HepG2 (cell line): ENCODE results near the gene ACAD11. TPM values are rescaled to one million over a fixed set of nuclear protein-coding genes. Genes with fewer than 3 reads are reported as not detected.

Experiments used
- ATAC-seq: fragments of 200-7000 bp; cut with Tn5 transposase; 3 replicates; pipeline ENCODE4 v1.9.1; 2020; ENCODE audit warnings: mild to moderate bottlenecking, moderate library complexity
- BruUV-seq: library from RNA; stranded (reverse); fragments of 400-500 nt; replicated peaks from 2 replicates; lab custom pipeline; 2021; lab: Mats Ljungman, UMichigan
- CTCF ChIA-PET: fragments of 300-600 bp; formaldehyde crosslinking; extraction: SDS; loops from one replicate; lab custom pipeline; 2021; ENCODE audit warnings: low total read pairs, inconsistent platforms, low intra/inter-chr PET ratio; lab: Yijun Ruan, JAX
- POLR2A ChIA-PET: fragments of 350-600 bp; sonication (Branson Sonifier 250); formaldehyde crosslinking; loops from one replicate; lab custom pipeline; 2020; ENCODE audit warnings: antibody characterized with exemption, inconsistent platforms; lab: Yijun Ruan, JAX
- DNase-seq: peaks from one replicate; pipeline ENCODE4 v3.0.0-alpha.2; 2015; ENCODE audit warnings: low spot score
- FAIRE-seq: peaks from 3 replicates; lab custom pipeline; 2011; peaks lifted over from hg19 to GRCh38; lab: Jason Lieb, UNC
- H2AFZ ChIP-seq: one replicate; pipeline ENCODE4 v1.6.1; 2011; ENCODE audit warnings: low read length, inconsistent platforms
- H3K27ac ChIP-seq: fragments of 300-600 bp; 3 replicates; pipeline ENCODE4 v1.8.0; 2011; ENCODE audit warnings: mixed run types, mild to moderate bottlenecking, mixed read lengths, low read length, inconsistent platforms; ENCODE audit not compliant: insufficient read depth; ENCODE audit errors: extremely low read length
- H3K27me3 ChIP-seq, 2 experiments: fragments of 200-600 bp in 1 of 2; 2 replicates in 1 of 2; 3 replicates in 1 of 2; pipeline versions ENCODE4 v1.6.0 to v1.8.0; 2011; ENCODE audit warnings: low read length in 2 of 2, mild to moderate bottlenecking in 2 of 2, moderate library complexity in 2 of 2, inconsistent platforms in 1 of 2; ENCODE audit not compliant: insufficient read depth in 2 of 2, control insufficient read depth in 1 of 2
- H3K36me3 ChIP-seq, 2 experiments: fragments of 200-600 bp in 1 of 2; replicated peaks in 1 of 2; 2 replicates in 1 of 2; 3 replicates in 1 of 2; pipeline versions ENCODE4 v1.5.1 to v1.8.0; 2011; ENCODE audit warnings: low read length in 2 of 2, inconsistent platforms in 1 of 2; ENCODE audit not compliant: insufficient read depth in 2 of 2, control insufficient read depth in 1 of 2
- H3K4me1 ChIP-seq: 2 replicates; pipeline ENCODE4 v1.5.1; 2012; ENCODE audit warnings: low read length, inconsistent platforms; ENCODE audit not compliant: insufficient read depth
- H3K4me2 ChIP-seq: 2 replicates; pipeline ENCODE4 v1.6.0; 2011; ENCODE audit warnings: low read depth, low read length, inconsistent platforms
- H3K4me3 ChIP-seq, 3 experiments: fragments of 200-600 bp in 1 of 3; sonication (generic), shearing (Covaris generic) in 1 of 3; replicated peaks in 1 of 3; 2 replicates each; pipeline ENCODE4 v1.5.1; 2011 to 2016; ENCODE audit warnings: low read length in 3 of 3, inconsistent platforms in 2 of 3, low read depth in 2 of 3, mild to moderate bottlenecking in 2 of 3, control low read depth in 1 of 3, mixed read lengths in 1 of 3; ENCODE audit not compliant: insufficient read depth in 1 of 3
- H3K79me2 ChIP-seq: one replicate; pipeline ENCODE4 v1.6.1; 2011; ENCODE audit warnings: low read length, inconsistent platforms; ENCODE audit not compliant: insufficient read depth
- H3K9ac ChIP-seq: 2 replicates; pipeline ENCODE4 v1.6.0; 2011; ENCODE audit warnings: mild to moderate bottlenecking, low read depth, low read length, inconsistent platforms; ENCODE audit not compliant: insufficient read depth
- H3K9me3 ChIP-seq: 2 replicates; pipeline ENCODE4 v1.5.1; 2012; ENCODE audit warnings: mild to moderate bottlenecking, low read length
- H4K20me1 ChIP-seq: 2 replicates; pipeline ENCODE4 v1.6.0; 2011; ENCODE audit warnings: inconsistent platforms, mild to moderate bottlenecking, low read length, moderate library complexity; ENCODE audit not compliant: insufficient read depth
- DR1 ChIP-seq: sonication (generic); formaldehyde crosslinking; IDR thresholded peaks from 2 replicates; pipeline ENCODE4 v1.8.0; 2021; ENCODE audit warnings: mild to moderate bottlenecking, missing genetic modification reagents, inconsistent platforms
- ESRRA ChIP-seq: sonication (generic); formaldehyde crosslinking; IDR thresholded peaks from 2 replicates; pipeline ENCODE4 v1.5.1; 2020; ENCODE audit warnings: mild to moderate bottlenecking, low read depth, missing genetic modification reagents
- MAZ ChIP-seq, 2 experiments: sonication (generic) in 1 of 2; formaldehyde crosslinking in 1 of 2; IDR thresholded peaks; 2 replicates each; pipeline versions ENCODE4 v1.5.0 to v1.6.1; 2012 to 2020; ENCODE audit warnings: low read depth in 2 of 2, mild to moderate bottlenecking in 2 of 2, borderline replicate concordance in 1 of 2, improper control_type of control experiment in 1 of 2, low read length in 1 of 2, missing genetic modification reagents in 1 of 2, moderate library complexity in 1 of 2
- MTA1 ChIP-seq: sonication (generic); formaldehyde crosslinking; IDR thresholded peaks from 2 replicates; pipeline ENCODE4 v1.4.0; 2020; ENCODE audit warnings: missing genetic modification reagents, mild to moderate bottlenecking, borderline replicate concordance
- TMF1 ChIP-seq: sonication (generic); formaldehyde crosslinking; IDR thresholded peaks from 2 replicates; pipeline ENCODE4 v1.8.1; 2022; ENCODE audit warnings: low read depth, missing genetic modification reagents
- TOE1 ChIP-seq: sonication (generic); formaldehyde crosslinking; IDR thresholded peaks from 2 replicates; pipeline ENCODE4 v1.4.0; 2020; ENCODE audit warnings: mild to moderate bottlenecking, missing genetic modification reagents
- ZNF496 ChIP-seq: sonication (generic); formaldehyde crosslinking; IDR thresholded peaks from 2 replicates; pipeline ENCODE4 v1.8.1; 2023; ENCODE audit warnings: mild to moderate bottlenecking, moderate library complexity, missing genetic modification reagents; ENCODE audit not compliant: insufficient replicate concordance
- ZNF556 ChIP-seq: sonication (generic); formaldehyde crosslinking; IDR thresholded peaks from 2 replicates; pipeline ENCODE4 v1.4.0; 2020; ENCODE audit warnings: mild to moderate bottlenecking, missing genetic modification reagents, borderline replicate concordance
- ZNF652 ChIP-seq: IDR thresholded peaks from 2 replicates; pipeline ENCODE4 v1.6.1; 2016; ENCODE audit warnings: low read depth, borderline replicate concordance
- ZNF703 ChIP-seq: sonication (generic); formaldehyde crosslinking; IDR thresholded peaks from 2 replicates; pipeline ENCODE4 v1.5.1; 2020; ENCODE audit warnings: missing genetic modification reagents, mild to moderate bottlenecking, moderate library complexity, borderline replicate concordance
- WGBS: methylation state at CpG from one replicate; pipeline ENCODE4 v1.1.6; 2017; ENCODE audit warnings: low lambda C conversion rate; 5-methylcytosine and 5-hydroxymethylcytosine counted together
- in situ Hi-C: cut with HindIII; loops from 2 replicates; pipeline ENCODE4 v1.10.0; 2017; ENCODE audit warnings: low pct_unique_long_range_greater_than_20kb; ENCODE audit not compliant: extremely low pct_ligation_motif_present
- intact Hi-C: fragments of 100-400 bp; cut with micrococcal nuclease; formaldehyde crosslinking; loops from one replicate; pipeline ENCODE4 v1.10.0; 2022; ENCODE audit not compliant: unreplicated experiment
- polyA plus RNA-seq, 8 experiments: library from polyadenylated mRNA; depleted of rRNA in 3 of 8; stranded (reverse) in 7 of 8; unstranded in 1 of 8; fragments of >200 nt; fragmentation: Illumina TruSeq in 4 of 8; extraction: Trizol in 4 of 8; gene quantifications; 2 replicates each; pipeline versions ENCODE4 v1.2.1 to v1.2.3, GENCODE V29; 2011 to 2016; ENCODE audit warnings: low read depth in 4 of 8, missing spikeins in 1 of 8, mixed read lengths in 1 of 8; ENCODE audit not compliant: insufficient read depth in 1 of 8
- total RNA-seq, 5 experiments: library from RNA; depleted of rRNA; stranded (reverse); fragments of >200 nt; fragmentation: Illumina TruSeq; extraction: Trizol; gene quantifications; 2 replicates each; pipeline ENCODE4 v1.2.3, GENCODE V29; 2016; ENCODE audit warnings: low read depth in 1 of 5
- TF ChIP-seq, protein P1 (sequence below): sonication (generic); formaldehyde crosslinking; conservative IDR thresholded peaks from 2 replicates; pipeline ENCODE4 v1.8.1; 2023; ENCODE audit warnings: missing genetic modification reagents

ACAD11 gene
- total and polyA plus RNA-seq, 2 of the 13 experiments (the other 11 are each of a cell fraction or from before 2014, with no cell fraction given): 30.6 to 56.9 TPM

DNA sequence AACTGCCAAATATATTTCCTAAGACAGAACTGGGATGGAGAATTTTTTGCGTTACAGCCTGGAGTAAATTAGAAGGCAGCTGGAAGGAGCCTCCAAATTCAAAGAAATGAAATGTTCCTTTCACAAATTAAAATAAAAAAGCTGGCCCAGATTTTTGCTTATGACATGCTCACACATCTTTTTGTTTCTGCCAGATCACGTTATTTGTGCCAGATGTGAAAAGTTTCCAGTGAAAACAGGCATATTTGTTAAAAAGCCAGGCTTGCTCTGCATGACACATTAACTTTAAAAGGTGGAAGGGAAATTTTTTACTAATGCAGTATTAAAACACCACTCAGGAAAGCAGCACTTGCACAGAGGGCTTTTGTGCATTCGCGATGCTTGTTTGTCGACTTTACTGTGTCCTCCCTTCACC is 85.8 kb downstream of the ACAD11 start:
- DNase-seq: no peak
- no peak overlapping the region for H3K9ac ChIP-seq
- ChIA-PET CTCF (no interaction called here), POLR2A (no interaction called here)
- H3K4me2 ChIP-seq: no peak overlapping the region
- H3K9me3 ChIP-seq: no peaks in the 10 kb centered on the region
- no peaks in the 10 kb centered on the region for H3K4me1 ChIP-seq
- no peak for TF ChIP-seq ZNF556 (CRISPR knock-in tag)
- no peak for TF ChIP-seq MTA1 (CRISPR knock-in tag)
- TF ChIP-seq, protein P1, sequence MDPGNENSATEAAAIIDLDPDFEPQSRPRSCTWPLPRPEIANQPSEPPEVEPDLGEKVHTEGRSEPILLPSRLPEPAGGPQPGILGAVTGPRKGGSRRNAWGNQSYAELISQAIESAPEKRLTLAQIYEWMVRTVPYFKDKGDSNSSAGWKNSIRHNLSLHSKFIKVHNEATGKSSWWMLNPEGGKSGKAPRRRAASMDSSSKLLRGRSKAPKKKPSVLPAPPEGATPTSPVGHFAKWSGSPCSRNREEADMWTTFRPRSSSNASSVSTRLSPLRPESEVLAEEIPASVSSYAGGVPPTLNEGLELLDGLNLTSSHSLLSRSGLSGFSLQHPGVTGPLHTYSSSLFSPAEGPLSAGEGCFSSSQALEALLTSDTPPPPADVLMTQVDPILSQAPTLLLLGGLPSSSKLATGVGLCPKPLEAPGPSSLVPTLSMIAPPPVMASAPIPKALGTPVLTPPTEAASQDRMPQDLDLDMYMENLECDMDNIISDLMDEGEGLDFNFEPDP (CRISPR knock-in tag): no peak
- TF ChIP-seq ZNF496: no peak
- TF ChIP-seq TOE1 (CRISPR knock-in tag): no peak
- no peak for TF ChIP-seq ESRRA
- no peak for TF ChIP-seq ZNF703 (CRISPR knock-in tag)
- no peak for TF ChIP-seq DR1 (CRISPR knock-in tag)
- TF ChIP-seq MAZ (IDR thresholded peaks at IDR 0.05; ENCODE audit: borderline replicate concordance, low read depth, low read length): no peak
- TF ChIP-seq MAZ (CRISPR knock-in tag; IDR thresholded peaks at IDR 0.05; ENCODE audit: low read depth): no peak
- TF ChIP-seq ZNF652 (CRISPR knock-in tag): no peak
- no peak for TF ChIP-seq TMF1 (CRISPR knock-in tag)
- TF ChIP-seq, all 625 proteins: peak for 0
- Histone ChIP-seq H3K79me2 (no peaks in the 10 kb centered on the region), H3K36me3 (peaks cover 2 to 32% of the 10 kb centered on the region in 2 experiments; a peak in 4 of 5 replicates), H3K27ac (no peak overlapping the region), H4K20me1 (no peaks in the 10 kb centered on the region), H3K4me3 (no peak overlapping the region), H3K27me3 (no peaks in the 10 kb centered on the region; a peak in 1 of 5 replicates), H2AFZ (no peak overlapping the region)
- in situ Hi-C loops (no loop called here), intact Hi-C loops (no loop called here)
- ATAC-seq (no peak), FAIRE-seq (no peak)
- BruUV-seq: no TSS peak
- 98% methylated on average over 5 of the region's 5 CpGs for WGBS
